ENCODE measurements around the gene KLHL5.
A peak's percentile ranks its signal among the peaks of the same experiment; 100 is the strongest.
"Not testable (repeated sequence)": the region's sequence is repeated elsewhere in the genome, so short reads cannot be mapped to it uniquely, and the experiment has no call there.

KLHL5 gene

DNA sequence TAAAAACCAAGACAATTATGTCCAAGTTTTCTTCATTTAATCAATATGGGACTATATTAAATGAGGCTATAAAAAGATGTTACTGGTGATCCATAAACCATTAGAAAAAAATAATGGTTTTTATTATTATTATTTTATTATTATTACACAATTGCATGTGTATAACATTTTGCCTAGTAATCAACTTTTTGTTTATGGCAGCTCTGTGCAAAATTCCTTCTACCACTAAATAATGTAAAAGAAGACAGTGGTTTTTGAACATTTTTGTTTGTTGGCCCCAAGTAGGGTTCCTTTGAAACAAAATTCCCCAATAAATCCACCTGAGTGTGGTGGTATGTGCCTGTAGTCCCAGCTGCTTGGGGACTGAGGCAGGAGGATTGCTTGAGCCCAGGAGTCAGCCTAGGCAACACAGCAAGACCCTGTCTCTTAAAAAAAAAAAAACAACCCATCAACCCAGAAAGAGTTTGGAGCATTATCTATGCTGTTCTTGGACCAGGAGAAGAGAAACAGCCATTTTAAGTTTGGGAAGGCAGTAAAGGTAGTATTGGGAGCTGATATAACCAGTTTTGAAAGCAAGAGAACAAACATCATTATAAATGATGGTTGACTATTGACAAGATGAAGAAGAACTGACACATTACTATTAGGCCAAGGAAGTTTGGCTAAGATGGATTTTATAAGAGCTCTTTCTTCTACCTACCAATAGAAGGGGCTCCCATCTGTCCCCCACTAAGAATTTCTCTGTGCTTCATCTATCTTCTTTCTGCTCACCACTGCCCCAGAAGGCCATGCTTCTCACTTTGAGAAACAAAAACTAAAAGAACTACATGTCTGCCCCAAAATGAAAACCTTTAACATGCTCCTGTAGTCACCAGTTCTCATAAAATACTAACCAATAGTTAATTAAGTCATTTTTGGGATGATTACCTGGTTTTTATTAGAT is 32.0 kb upstream of the KLHL5 start:
- H3K9me2 ChIP-seq (replicated peaks; ENCODE audit: low read depth, low read length): no peaks in the 10 kb centered on the region
- peak overlapping the region; percentile 72 for H3K4me3 ChIP-seq (ENCODE audit: low read length, poor library complexity, severe bottlenecking)
- H3K9ac ChIP-seq (ENCODE audit: low read depth, low read length, poor library complexity, severe bottlenecking): peak overlapping the region; percentile 73
- H3K79me2 ChIP-seq (ENCODE audit: insufficient read depth, low read length): peaks cover 31% of the 10 kb centered on the region
- no peaks in the 10 kb centered on the region for H4K20me1 ChIP-seq (ENCODE audit: insufficient read depth, low read length, poor library complexity, severe bottlenecking)
- peaks cover 18% of the 10 kb centered on the region for H3F3A ChIP-seq (ENCODE audit: low read depth)
- no peaks in the 10 kb centered on the region for H3K36me3 ChIP-seq (ENCODE audit: insufficient read depth, low read length)
- H3K4me2 ChIP-seq (ENCODE audit: low read depth, low read length, poor library complexity, severe bottlenecking): peak overlapping the region; percentile 74
- peak overlapping the region; percentile 78 for H2AFZ ChIP-seq (ENCODE audit: low read length)
- TF ChIP-seq CTCF (conservative IDR thresholded peaks at IDR 0.05; ENCODE audit: low read length) (peak; percentile 38), EZH2phosphoT487 (IDR thresholded peaks at IDR 0.05; ENCODE audit: borderline replicate concordance) (no peak)
- no peaks in the 10 kb centered on the region for H3K9me3 ChIP-seq (ENCODE audit: insufficient read depth, low read depth, low read length)
- peaks cover 66% of the 10 kb centered on the region for H3K4me1 ChIP-seq (ENCODE audit: insufficient read depth, low read length, poor library complexity, severe bottlenecking)
- H3K27me3 ChIP-seq (ENCODE audit: insufficient read depth, low read length, poor library complexity, severe bottlenecking): no peaks in the 10 kb centered on the region

- no peaks in the 10 kb centered on the region for H4K20me1 ChIP-seq (ENCODE audit: insufficient read depth, low read length, poor library complexity, severe bottlenecking)
- peak overlapping the region; percentile 74 for H3K4me2 ChIP-seq (ENCODE audit: low read depth, low read length, poor library complexity, severe bottlenecking)
- peak overlapping the region; percentile 78 for H2AFZ ChIP-seq (ENCODE audit: low read length)
- no peaks in the 10 kb centered on the region for H3K36me3 ChIP-seq (ENCODE audit: insufficient read depth, low read length)
- H3F3A ChIP-seq (ENCODE audit: low read depth): peaks cover 16% of the 10 kb centered on the region
- peaks cover 60% of the 10 kb centered on the region for H3K4me1 ChIP-seq (ENCODE audit: insufficient read depth, low read length, poor library complexity, severe bottlenecking)
- H3K79me2 ChIP-seq (ENCODE audit: insufficient read depth, low read length): peaks cover 31% of the 10 kb centered on the region
- peak overlapping the region; percentile 73 for H3K9ac ChIP-seq (ENCODE audit: low read depth, low read length, poor library complexity, severe bottlenecking)
- H3K9me3 ChIP-seq (ENCODE audit: insufficient read depth, low read depth, low read length): no peaks in the 10 kb centered on the region
- H3K27me3 ChIP-seq (ENCODE audit: insufficient read depth, low read length, poor library complexity, severe bottlenecking): no peaks in the 10 kb centered on the region
- H3K9me2 ChIP-seq (replicated peaks; ENCODE audit: low read depth, low read length): no peaks in the 10 kb centered on the region
- TF ChIP-seq CTCF (conservative IDR thresholded peaks at IDR 0.05; ENCODE audit: low read length) (no peak), EZH2phosphoT487 (IDR thresholded peaks at IDR 0.05; ENCODE audit: borderline replicate concordance) (no peak)
- H3K4me3 ChIP-seq (ENCODE audit: low read length, poor library complexity, severe bottlenecking): peak overlapping the region; percentile 72
Observed at GRCh38 chr4:39030725-39031124, 31.3 kb upstream of the KLHL5 start.

DNA sequence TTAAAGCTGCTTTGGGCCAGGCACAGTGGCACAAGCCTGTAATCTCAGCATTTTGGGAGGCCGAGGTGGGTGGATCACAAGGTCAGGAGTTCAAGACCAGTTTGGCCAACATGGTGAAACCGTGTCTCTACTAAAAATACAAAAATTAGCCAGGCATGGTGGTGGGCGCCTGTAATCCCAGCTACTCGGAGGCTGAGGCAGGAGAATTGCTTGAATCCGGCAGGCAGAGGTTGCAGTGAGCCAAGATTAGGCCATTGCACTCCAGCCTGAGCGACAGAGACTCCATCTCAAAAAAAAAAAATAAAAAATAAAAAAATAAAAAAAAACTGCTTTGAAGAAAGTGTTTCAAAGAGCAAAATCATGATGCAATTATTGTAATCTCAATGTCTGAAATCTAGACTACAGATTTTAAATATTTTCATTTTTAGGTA is 30.4 kb upstream of the KLHL5 start:
- Histone ChIP-seq H3K4me2 (ENCODE audit: low read depth, low read length, poor library complexity, severe bottlenecking) (peak overlapping the region; percentile 74), H3K4me1 (ENCODE audit: insufficient read depth, low read length, poor library complexity, severe bottlenecking) (peaks cover 56% of the 10 kb centered on the region), H3K4me3 (ENCODE audit: low read length, poor library complexity, severe bottlenecking) (peak overlapping the region; percentile 72), H3K9ac (ENCODE audit: low read depth, low read length, poor library complexity, severe bottlenecking) (peak overlapping the region; percentile 73), H3F3A (ENCODE audit: low read depth) (peaks cover 11% of the 10 kb centered on the region; the same call in 1 of the 2 replicates), H3K79me2 (ENCODE audit: insufficient read depth, low read length) (peaks cover 31% of the 10 kb centered on the region)
- not testable (repeated sequence) for H3K9me3 ChIP-seq (ENCODE audit: insufficient read depth, low read depth, low read length); H4K20me1 ChIP-seq (ENCODE audit: insufficient read depth, low read length, poor library complexity, severe bottlenecking); H3K36me3 ChIP-seq (ENCODE audit: insufficient read depth, low read length); H3K9me2 ChIP-seq (replicated peaks; ENCODE audit: low read depth, low read length); H3K27me3 ChIP-seq (ENCODE audit: insufficient read depth, low read length, poor library complexity, severe bottlenecking); H2AFZ ChIP-seq (ENCODE audit: low read length)

All from Loucy (cell line).